RWPE1 (cell line): ENCODE measurements around the gene PPM1E.

Source experiments
- CTCF ChIA-PET: fragments of 350-600 bp; sonication (Branson Sonifier 250); formaldehyde crosslinking; extraction: SDS; loops from one replicate; lab custom pipeline; 2021; lab: Yijun Ruan, JAX
- POLR2A ChIA-PET: fragments of 400-600 bp; formaldehyde crosslinking; extraction: SDS; loops from one replicate; lab custom pipeline; 2020; ENCODE audit warnings: antibody characterized with exemption; ENCODE audit not compliant: low non-redundant PET; lab: Yijun Ruan, JAX
- DNase-seq: peaks from one replicate; pipeline ENCODE4 v3.0.0; 2012; ENCODE audit warnings: low spot score
- H3K27ac ChIP-seq: fragments of 450-650 bp; 2 replicates; pipeline ENCODE4 v1.5.1; 2017
- TF ChIP-seq, protein P1 (sequence below): fragments of 450-650 bp; conservative IDR thresholded peaks from 2 replicates; pipeline ENCODE4 v1.5.1; 2017; ENCODE audit warnings: low read depth, mild to moderate bottlenecking

Gene PPM1E

DNA sequence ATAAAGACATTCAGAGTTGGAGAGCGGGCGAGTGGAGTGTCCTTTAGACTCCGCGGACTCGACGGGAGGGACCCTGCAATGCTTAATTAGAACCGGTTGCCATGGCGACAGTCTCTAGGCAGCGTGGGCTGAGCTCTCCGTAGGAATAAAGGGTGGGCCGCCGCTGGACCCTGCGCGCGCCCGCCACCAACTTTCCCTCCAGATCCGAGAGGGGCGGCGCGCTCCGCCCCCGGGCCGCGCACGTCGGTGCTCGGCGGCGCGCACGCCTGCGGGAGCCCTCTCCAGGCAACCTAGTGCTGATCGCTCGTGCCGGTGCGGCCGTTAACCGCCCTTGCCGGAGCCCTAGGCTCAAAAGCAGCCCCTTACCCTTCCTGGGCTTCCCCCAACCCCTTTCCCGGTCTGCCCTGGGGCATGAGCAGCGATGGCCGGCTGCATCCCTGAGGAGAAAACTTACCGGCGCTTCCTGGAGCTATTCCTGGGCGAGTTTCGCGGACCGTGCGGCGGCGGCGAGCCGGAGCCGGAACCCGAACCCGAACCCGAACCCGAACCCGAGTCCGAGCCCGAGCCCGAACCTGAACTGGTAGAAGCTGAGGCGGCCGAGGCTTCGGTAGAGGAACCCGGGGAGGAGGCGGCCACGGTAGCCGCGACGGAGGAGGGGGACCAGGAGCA lies at the start of gene PPM1E:
Gene PPM1E, plus strand, starts transcription at position 278 of the 669 bp plus-strand sequence.
- ChIA-PET CTCF (interaction anchor here (0.6 to 0.9 kb wide), 2 partner anchors 12 to 249 kb away, joined by 3 read pairs; no protein-coding TSS in a partner anchor), POLR2A (no interaction called here)
- TF ChIP-seq, protein P1, sequence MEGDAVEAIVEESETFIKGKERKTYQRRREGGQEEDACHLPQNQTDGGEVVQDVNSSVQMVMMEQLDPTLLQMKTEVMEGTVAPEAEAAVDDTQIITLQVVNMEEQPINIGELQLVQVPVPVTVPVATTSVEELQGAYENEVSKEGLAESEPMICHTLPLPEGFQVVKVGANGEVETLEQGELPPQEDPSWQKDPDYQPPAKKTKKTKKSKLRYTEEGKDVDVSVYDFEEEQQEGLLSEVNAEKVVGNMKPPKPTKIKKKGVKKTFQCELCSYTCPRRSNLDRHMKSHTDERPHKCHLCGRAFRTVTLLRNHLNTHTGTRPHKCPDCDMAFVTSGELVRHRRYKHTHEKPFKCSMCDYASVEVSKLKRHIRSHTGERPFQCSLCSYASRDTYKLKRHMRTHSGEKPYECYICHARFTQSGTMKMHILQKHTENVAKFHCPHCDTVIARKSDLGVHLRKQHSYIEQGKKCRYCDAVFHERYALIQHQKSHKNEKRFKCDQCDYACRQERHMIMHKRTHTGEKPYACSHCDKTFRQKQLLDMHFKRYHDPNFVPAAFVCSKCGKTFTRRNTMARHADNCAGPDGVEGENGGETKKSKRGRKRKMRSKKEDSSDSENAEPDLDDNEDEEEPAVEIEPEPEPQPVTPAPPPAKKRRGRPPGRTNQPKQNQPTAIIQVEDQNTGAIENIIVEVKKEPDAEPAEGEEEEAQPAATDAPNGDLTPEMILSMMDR = no peak
- DNase-seq = peak; percentile 63
- no peak within 1 kb of the TSS for H3K27ac ChIP-seq

DNA sequence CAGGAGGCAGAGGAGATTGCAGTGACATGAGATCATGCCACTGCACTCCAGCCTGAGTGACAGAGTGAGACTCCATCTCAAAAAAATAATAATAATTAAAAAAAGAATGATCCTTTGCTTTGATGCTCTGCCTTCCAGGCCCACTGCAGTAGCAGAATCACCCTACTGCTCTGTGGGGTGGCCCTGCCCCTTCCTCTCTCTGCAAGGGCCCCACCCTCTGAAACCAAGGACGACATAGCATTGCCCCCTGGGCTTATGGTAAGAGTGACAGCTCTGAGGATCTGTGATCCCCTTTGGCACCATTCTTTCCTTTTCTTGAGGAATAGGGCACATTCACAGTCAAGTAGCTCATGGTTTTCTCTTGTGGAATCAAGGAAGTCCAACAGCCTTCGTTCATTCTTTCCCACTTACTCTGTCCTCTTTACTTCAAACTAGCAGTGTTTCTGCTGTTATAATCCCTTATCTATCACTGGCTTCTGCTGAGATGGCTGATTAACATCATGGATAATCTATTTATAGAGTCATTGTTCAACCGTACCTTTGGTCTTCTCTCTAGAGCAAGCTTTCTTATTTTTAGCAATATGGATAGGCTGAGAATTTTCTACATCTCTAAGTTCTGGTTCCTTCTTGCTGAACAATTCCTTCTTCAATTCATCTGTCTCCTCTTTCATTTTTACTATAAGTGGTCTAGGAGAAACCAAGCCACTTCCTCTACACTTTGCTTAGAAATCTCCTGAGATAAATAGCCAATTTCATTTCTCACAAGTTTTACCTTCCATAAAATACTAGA lies 49.1 kb upstream of the PPM1E start:
- ChIA-PET CTCF (no interaction called here), POLR2A (no interaction called here)
- DNase-seq = no peak
- H3K27ac ChIP-seq = no peak overlapping the region
- TF ChIP-seq, protein P1 = no peak

GRCh38 chr17:58710948-58711552 lies 44.6 kb upstream of the PPM1E start:
- DNase-seq = peak; percentile 17
- ChIA-PET POLR2A (interaction anchor here (0.6 kb wide), 1 partner anchor 12 kb away, joined by 3 read pairs; no protein-coding TSS in a partner anchor), CTCF (interaction anchor here (0.6 to 3.4 kb wide), 16 partner anchors 8 to 347 kb away, joined by 3 to 35 read pairs (median 4); no protein-coding TSS in a partner anchor)
- TF ChIP-seq, protein P1 = peak; percentile 87
- H3K27ac ChIP-seq = no peak overlapping the region

- POLR2A ChIA-PET = no interaction called here
- CTCF ChIA-PET = no interaction called here
- no peak for DNase-seq
- no peak overlapping the region for H3K27ac ChIP-seq
- TF ChIP-seq, protein P1 = no peak
Observed at GRCh38 chr17:58722274-58722673, 33.4 kb upstream of the PPM1E start.

DNA sequence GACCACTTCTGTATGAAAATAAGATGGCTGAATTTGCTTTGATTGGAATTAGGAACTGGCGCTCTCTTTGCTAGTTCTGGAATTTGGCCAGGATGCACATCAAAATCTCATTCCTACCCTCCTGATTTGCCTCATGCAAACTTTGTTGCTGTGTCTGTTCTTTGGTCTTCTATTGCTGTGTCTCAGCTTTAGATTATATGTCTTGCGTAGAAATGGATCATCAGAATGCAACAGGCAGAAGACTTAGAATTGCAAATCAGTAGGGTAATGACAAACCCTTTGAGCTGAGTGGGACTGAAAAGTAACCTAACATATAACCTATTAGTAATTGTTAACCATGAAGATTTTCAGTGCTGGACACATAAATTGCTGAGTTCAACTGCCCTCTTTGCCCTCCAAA lies 33.0 kb upstream of the PPM1E start:
- ChIA-PET CTCF (interaction anchor here (0.6 to 0.9 kb wide), 2 partner anchors 12 to 293 kb away, joined by 5 read pairs; no protein-coding TSS in a partner anchor), POLR2A (no interaction called here)
- no peak for DNase-seq
- TF ChIP-seq, protein P1 = no peak
- H3K27ac ChIP-seq = no peak overlapping the region

GRCh38 chr17:58728798-58729197 lies 26.9 kb upstream of the PPM1E start:
- TF ChIP-seq, protein P1 = no peak
- no peak overlapping the region for H3K27ac ChIP-seq
- CTCF ChIA-PET = no interaction called here
- POLR2A ChIA-PET = no interaction called here
- DNase-seq = no peak
